Body of pancreas (tissue), 4 donors: ENCODE data around the gene TMEM201. TPM values are rescaled to one million over a fixed set of nuclear protein-coding genes. Genes with fewer than 3 reads are reported as not detected.
A peak's percentile ranks its signal among the peaks of the same experiment; 100 is the strongest.

Experiments
- ATAC-seq: fragments of 150-250 bp; one replicate; pipeline ENCODE4 v1.9.1; 2016
- DNase-seq, 4 donors: peaks; one replicate each; pipeline ENCODE4 v3.0.0-alpha.2; 2019
- H3K27ac ChIP-seq, 4 donors: fragments of 200-600 bp; sonication (generic); 1 replicate in 3 of 4; 2 replicates in 1 of 4; pipeline versions ENCODE4 v1.5.1 to v1.6.1; 2016 to 2019; ENCODE audit warnings: mild to moderate bottlenecking in 1 of 4, mixed read lengths in 1 of 4, moderate library complexity in 1 of 4
- H3K27me3 ChIP-seq, 2 donors: fragments of 200-600 bp; sonication (generic); one replicate each; pipeline ENCODE4 v1.6.0; 2016; ENCODE audit warnings: mild to moderate bottlenecking in 1 of 2
- H3K36me3 ChIP-seq, 2 donors: fragments of 200-600 bp; sonication (generic); replicated peaks in 1 of 2; 2 replicates each; pipeline ENCODE4 v1.5.1; 2016; ENCODE audit warnings: low read depth in 2 of 2; ENCODE audit not compliant: insufficient read depth in 1 of 2
- H3K4me1 ChIP-seq: fragments of 200-600 bp; sonication (generic); one replicate; pipeline ENCODE4 v1.6.0; 2016
- H3K4me3 ChIP-seq, 2 donors: fragments of 200-600 bp; sonication (generic); 1 replicate in 1 of 2; 2 replicates in 1 of 2; pipeline ENCODE4 v1.5.1; 2016 to 2019
- H3K9me3 ChIP-seq, 3 donors: fragments of 200-600 bp; sonication (generic); 1 replicate in 2 of 3; 2 replicates in 1 of 3; pipeline ENCODE4 v1.5.1; 2016
- POLR2A ChIP-seq, 3 donors: fragments of 450-650 bp; IDR thresholded peaks; one replicate each; pipeline ENCODE4 v1.6.1; 2016; ENCODE audit warnings: antibody characterized with exemption in 3 of 3, mild to moderate bottlenecking in 2 of 3
- WGBS, 2 donors: methylation state at CpG; one replicate each; pipeline ENCODE4 v1.1.5; 2017; 5-methylcytosine and 5-hydroxymethylcytosine counted together
- intact Hi-C: fragments of 100-400 bp; cut with DNase I; formaldehyde crosslinking; loops from one replicate; pipeline ENCODE4 v1.15.1; 2023
- total RNA-seq, 2 donors: library from RNA; depleted of rRNA; stranded (reverse); fragments of >200 nt; gene quantifications; one replicate each; pipeline ENCODE4 v1.1.0, GENCODE V29; 2016
- TF ChIP-seq, protein P1 (sequence below), 7 experiments: fragments of 450-650 bp in 4 of 7; fragments of 200-600 bp in 3 of 7; sonication (generic) in 3 of 7; IDR thresholded peaks; one replicate each; pipeline ENCODE4 v1.5.1; 2016 to 2019; ENCODE audit warnings: antibody characterized with exemption in 7 of 7

Gene TMEM201
- total RNA-seq, 2 donors from 2014 or later: 7.3 to 12.5 TPM

DNA sequence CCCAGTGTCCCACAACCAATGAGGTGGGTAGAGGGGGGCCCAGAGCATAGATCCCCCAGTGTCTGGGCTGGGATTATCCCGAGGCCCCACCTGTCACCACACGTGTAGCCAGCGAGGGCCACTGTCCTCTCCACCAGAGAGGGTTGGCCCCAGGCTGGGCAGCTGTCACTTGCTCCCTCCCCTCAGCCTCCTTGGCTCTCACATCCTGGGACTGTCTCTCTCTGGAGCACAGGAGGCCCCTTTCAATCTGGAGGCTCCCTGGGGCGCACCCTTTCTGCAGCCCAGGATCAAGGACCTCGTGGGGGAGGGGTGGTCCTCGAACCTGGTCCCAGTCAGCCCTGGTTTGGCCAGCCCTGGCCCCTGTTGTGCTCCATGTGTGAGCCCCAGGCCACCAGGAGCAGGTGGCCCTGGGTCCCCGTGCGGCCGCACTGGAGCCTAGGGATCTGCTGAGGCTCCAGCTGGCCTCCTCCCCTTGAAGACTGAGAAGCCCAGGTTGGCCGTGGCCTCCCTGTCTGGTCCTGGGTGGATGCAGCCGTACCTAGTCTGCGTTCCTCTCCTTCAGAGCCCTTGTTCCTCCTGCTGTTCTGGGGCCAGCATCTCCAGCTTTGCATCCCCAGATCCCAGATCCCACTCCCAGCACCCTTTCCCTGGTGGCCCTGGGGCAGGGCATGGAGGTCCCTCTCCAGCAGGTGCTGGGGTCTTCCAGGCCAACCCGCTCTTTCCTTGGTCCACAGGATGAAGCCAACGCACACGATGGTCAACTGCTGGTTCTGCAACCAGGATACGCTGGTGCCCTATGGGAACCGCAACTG lies 6.7 kb downstream of the TMEM201 start:
- H3K27ac ChIP-seq: no peak overlapping the region
- TF ChIP-seq, protein P1, sequence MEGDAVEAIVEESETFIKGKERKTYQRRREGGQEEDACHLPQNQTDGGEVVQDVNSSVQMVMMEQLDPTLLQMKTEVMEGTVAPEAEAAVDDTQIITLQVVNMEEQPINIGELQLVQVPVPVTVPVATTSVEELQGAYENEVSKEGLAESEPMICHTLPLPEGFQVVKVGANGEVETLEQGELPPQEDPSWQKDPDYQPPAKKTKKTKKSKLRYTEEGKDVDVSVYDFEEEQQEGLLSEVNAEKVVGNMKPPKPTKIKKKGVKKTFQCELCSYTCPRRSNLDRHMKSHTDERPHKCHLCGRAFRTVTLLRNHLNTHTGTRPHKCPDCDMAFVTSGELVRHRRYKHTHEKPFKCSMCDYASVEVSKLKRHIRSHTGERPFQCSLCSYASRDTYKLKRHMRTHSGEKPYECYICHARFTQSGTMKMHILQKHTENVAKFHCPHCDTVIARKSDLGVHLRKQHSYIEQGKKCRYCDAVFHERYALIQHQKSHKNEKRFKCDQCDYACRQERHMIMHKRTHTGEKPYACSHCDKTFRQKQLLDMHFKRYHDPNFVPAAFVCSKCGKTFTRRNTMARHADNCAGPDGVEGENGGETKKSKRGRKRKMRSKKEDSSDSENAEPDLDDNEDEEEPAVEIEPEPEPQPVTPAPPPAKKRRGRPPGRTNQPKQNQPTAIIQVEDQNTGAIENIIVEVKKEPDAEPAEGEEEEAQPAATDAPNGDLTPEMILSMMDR (IDR thresholded peaks at IDR 0.05): no peak
- TF ChIP-seq POLR2A (IDR thresholded peaks at IDR 0.05): no peak
- DNase-seq: no peak
- H3K9me3 ChIP-seq: no peaks in the 10 kb centered on the region
- no peaks in the 10 kb centered on the region for H3K27me3 ChIP-seq
- ATAC-seq: no peak
- intact Hi-C loops: no loop called here
- H3K4me1 ChIP-seq: peaks cover 19% of the 10 kb centered on the region
- no peak overlapping the region for H3K4me3 ChIP-seq
- 83 to 92% methylated on average over 1 to 17 of the region's 17 CpGs for WGBS, 2 donors
- H3K36me3 ChIP-seq: no peaks in the 10 kb centered on the region

DNA sequence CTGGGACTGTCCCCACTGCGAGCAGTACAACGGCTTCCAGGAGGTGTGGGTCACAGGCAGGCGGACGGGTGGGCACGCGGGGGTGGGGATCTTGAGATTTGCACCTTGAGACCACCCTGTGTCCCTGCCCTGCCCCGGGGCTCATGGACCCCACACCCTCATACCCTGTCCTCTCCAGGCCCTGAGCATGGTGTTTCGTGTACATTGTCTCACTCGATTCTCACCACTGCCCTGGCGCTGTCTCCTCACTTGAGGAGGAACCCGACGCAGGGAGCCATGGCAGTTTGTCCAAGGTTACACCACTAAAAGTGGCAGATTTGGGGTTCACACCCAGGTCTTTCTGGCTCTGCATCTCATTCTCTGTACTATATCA lies 7.2 kb downstream of the TMEM201 start:
- TF ChIP-seq, protein P1 (IDR thresholded peaks at IDR 0.05): no peak
- no peak for TF ChIP-seq POLR2A (IDR thresholded peaks at IDR 0.05)
- Histone ChIP-seq H3K27me3 (no peaks in the 10 kb centered on the region), H3K4me1 (peaks cover 17% of the 10 kb centered on the region), H3K27ac (no peak overlapping the region), H3K4me3 (no peak overlapping the region), H3K9me3 (no peaks in the 10 kb centered on the region), H3K36me3 (peaks cover 0 to under 1% of the 10 kb centered on the region in 2 donors)
- ATAC-seq: no peak
- intact Hi-C loops: no loop called here
- DNase-seq: no peak
- 88 to 89% methylated on average over 6 to 11 of the region's 12 CpGs for whole genome bisulfite sequencing, 2 donors

DNA sequence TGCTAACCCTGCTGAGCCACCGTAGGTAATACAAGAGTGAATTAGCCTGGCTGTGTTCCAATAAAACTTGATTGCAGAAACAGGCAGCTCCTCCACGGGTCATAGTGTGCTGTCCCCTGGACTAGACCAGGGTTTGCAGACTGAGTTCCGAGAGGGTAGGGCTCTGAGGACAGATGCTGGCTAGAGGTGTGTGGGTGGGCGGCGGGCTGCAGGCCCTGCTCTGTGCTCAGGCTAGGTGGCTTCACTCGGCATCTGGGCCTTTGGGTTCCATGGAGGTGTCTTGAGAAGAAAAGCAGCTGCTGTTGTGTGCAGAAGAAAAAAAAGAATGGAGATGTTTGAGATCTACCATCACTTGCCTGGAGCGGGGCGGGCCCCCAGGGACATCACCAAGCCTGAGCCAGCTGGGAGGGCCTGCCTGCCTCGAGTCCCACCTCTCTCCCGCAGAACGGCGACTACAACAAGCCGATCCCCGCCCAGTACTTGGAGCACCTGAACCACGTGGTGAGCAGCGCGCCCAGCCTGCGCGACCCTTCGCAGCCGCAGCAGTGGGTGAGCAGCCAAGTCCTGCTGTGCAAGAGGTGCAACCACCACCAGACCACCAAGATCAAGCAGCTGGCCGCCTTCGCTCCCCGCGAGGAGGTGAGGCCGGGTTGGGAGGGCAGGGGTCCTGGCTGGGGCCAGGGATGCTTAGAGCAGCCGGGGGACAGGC lies 7.9 kb downstream of the TMEM201 start:
- Histone ChIP-seq H3K4me1 (peaks cover 17% of the 10 kb centered on the region), H3K27me3 (no peaks in the 10 kb centered on the region), H3K9me3 (no peaks in the 10 kb centered on the region), H3K36me3 (peaks cover 0 to 5% of the 10 kb centered on the region in 2 donors), H3K4me3 (no peak overlapping the region), H3K27ac (no peak overlapping the region)
- intact Hi-C loops: no loop called here
- ATAC-seq (peak; percentile 25), DNase-seq (peak in 1 of 4 donors; percentile 37)
- 77 to 80% methylated on average over 14 to 22 of the region's 27 CpGs for WGBS, 2 donors
- TF ChIP-seq POLR2A (IDR thresholded peaks at IDR 0.05): no peak
- TF ChIP-seq, protein P1 (IDR thresholded peaks at IDR 0.05): no peak

DNA sequence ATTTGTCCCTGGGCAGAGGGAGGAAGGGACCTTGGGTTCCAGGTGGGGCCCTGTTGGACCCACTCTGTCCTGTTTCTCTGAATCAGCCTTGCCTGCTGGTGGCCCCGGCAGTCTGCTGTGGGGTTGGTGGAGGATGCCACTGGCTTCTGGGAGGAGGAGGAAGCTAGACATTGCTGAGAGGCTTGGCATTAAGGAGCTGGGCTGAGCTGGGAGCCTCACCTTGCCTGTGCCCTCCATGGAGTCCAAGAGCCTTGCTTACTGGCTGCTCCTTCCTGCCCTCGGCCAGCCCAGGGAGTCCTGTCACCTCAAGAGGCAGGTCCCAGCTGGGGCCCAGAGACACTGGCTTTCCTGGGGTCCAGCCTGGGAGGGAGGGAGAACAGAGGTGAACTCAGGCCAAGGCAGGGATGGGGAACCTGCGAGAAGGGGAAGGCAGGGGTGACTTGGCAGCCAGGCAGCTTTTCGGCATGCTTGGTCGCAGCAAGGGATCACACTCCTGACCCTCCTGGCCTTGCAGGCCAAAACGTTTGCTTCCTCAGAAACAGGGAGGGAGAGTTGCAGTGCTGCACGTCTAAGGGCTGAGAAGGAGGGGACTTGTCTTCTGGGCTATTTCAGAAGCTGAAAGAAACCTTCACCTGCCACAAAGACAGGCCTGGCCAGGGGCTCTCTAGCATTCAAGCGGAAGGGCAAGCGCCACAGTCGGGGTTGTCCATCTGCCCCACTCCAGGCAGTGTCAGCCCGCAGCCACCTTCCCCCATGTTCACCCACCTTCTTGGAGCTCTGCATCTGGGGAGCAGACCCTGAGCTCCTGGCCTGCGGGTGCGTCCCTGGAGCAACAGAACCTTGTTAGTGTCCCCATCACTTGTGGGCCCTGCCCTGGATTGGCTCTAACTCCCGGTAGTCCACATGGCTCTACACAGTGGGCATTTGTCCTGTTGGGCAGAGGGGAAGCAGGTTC lies 8.9 kb downstream of the TMEM201 start:
- H3K27ac ChIP-seq: no peak overlapping the region
- no peaks in the 10 kb centered on the region for H3K9me3 ChIP-seq
- H3K36me3 ChIP-seq: peaks cover 2 to 5% of the 10 kb centered on the region in 2 donors
- TF ChIP-seq, protein P1 (IDR thresholded peaks at IDR 0.05): no peak
- no peak for TF ChIP-seq POLR2A (IDR thresholded peaks at IDR 0.05)
- H3K4me3 ChIP-seq: no peak overlapping the region
- no peaks in the 10 kb centered on the region for H3K27me3 ChIP-seq
- DNase-seq (no peak), ATAC-seq (no peak)
- intact Hi-C loops: no loop called here
- peaks cover 17% of the 10 kb centered on the region for H3K4me1 ChIP-seq
- 80 to 84% methylated on average over 7 to 13 of the region's 14 CpGs for WGBS, 2 donors
